Keratinocyte (primary cell): ENCODE data around the gene DDX6. TPM values are rescaled to one million over a fixed set of nuclear protein-coding genes. Genes with fewer than 3 reads are reported as not detected.

Source experiments
- DNase-seq: peaks from one replicate; pipeline ENCODE4 v3.0.0-alpha.2; 2011; ENCODE audit warnings: low read depth, missing footprints, low spot score
- FAIRE-seq: peaks from 2 replicates; lab custom pipeline; 2011; peaks lifted over from hg19 to GRCh38; lab: Jason Lieb, UNC
- H2AFZ ChIP-seq: 2 replicates; pipeline ENCODE4 v1.6.0; 2012; ENCODE audit warnings: low read length, control low read depth, inconsistent platforms; ENCODE audit not compliant: control insufficient read depth
- H3K27ac ChIP-seq: 2 replicates; pipeline ENCODE4 v1.5.1; 2011; ENCODE audit warnings: low read length; ENCODE audit not compliant: control insufficient read depth, insufficient read depth
- H3K27me3 ChIP-seq: 3 replicates; pipeline ENCODE4 v1.6.0; 2011; ENCODE audit warnings: low read length; ENCODE audit not compliant: control insufficient read depth, insufficient read depth; ENCODE audit errors: extremely low read depth
- H3K36me3 ChIP-seq, 2 experiments: 2 replicates in 1 of 2; 3 replicates in 1 of 2; pipeline ENCODE4 v1.5.1; 2011; ENCODE audit warnings: low read length in 2 of 2, mild to moderate bottlenecking in 1 of 2; ENCODE audit not compliant: control insufficient read depth in 2 of 2, insufficient read depth in 2 of 2; ENCODE audit errors: extremely low read depth in 1 of 2
- H3K4me1 ChIP-seq: 3 replicates; pipeline ENCODE4 v1.5.1; 2011; ENCODE audit warnings: low read length; ENCODE audit not compliant: control insufficient read depth, insufficient read depth; ENCODE audit errors: extremely low read depth
- H3K4me2 ChIP-seq: 3 replicates; pipeline ENCODE4 v1.6.0; 2011; ENCODE audit warnings: low read depth, low read length; ENCODE audit not compliant: control insufficient read depth, insufficient read depth; ENCODE audit errors: extremely low read depth
- H3K4me3 ChIP-seq, 3 experiments: fragments of 200-600 bp in 1 of 3; sonication (generic) in 1 of 3; 2 replicates in 2 of 3; 3 replicates in 1 of 3; pipeline ENCODE4 v1.5.1; 2011 to 2016; ENCODE audit warnings: low read length in 3 of 3, mild to moderate bottlenecking in 3 of 3, control low read depth in 2 of 3, inconsistent platforms in 1 of 3, low read depth in 1 of 3, mixed read lengths in 1 of 3, mixed run types in 1 of 3, moderate library complexity in 1 of 3; ENCODE audit not compliant: control insufficient read depth in 2 of 3, insufficient read depth in 2 of 3; ENCODE audit errors: extremely low read depth in 1 of 3
- H3K79me2 ChIP-seq: 2 replicates; pipeline ENCODE4 v1.6.0; 2012; ENCODE audit warnings: low read length; ENCODE audit not compliant: control insufficient read depth, insufficient read depth
- H3K9ac ChIP-seq: 3 replicates; pipeline ENCODE4 v1.6.0; 2011; ENCODE audit warnings: low read length; ENCODE audit not compliant: control insufficient read depth, insufficient read depth; ENCODE audit errors: extremely low read depth
- H3K9me1 ChIP-seq: 3 replicates; pipeline ENCODE4 v1.6.0; 2011; ENCODE audit warnings: low read length; ENCODE audit not compliant: control insufficient read depth, insufficient read depth; ENCODE audit errors: extremely low read depth
- H3K9me3 ChIP-seq: 2 replicates; pipeline ENCODE4 v1.5.1; 2012; ENCODE audit warnings: low read depth, low read length; ENCODE audit not compliant: control insufficient read depth
- H4K20me1 ChIP-seq: 3 replicates; pipeline ENCODE4 v1.6.0; 2011; ENCODE audit warnings: low read length; ENCODE audit not compliant: control insufficient read depth, insufficient read depth; ENCODE audit errors: extremely low read depth
- EZH2 ChIP-seq: IDR thresholded peaks from one replicate; pipeline ENCODE4 v1.6.1; 2012; ENCODE audit warnings: inconsistent platforms, mild to moderate bottlenecking, low read length, moderate library complexity
- dilution Hi-C: fragments of 300-500 bp; cut with MboI; formaldehyde crosslinking; loops from one replicate; pipeline ENCODE4 v1.7.0; 2020; ENCODE audit warnings: low sequenced_read_pairs; ENCODE audit not compliant: extremely low pct_ligation_motif_present
- polyA plus RNA-seq, 5 experiments: library from polyadenylated mRNA; depleted of rRNA in 3 of 5; stranded (reverse) in 3 of 5; stranded (forward) in 1 of 5; unstranded in 1 of 5; fragments of >200 nt; gene quantifications; 1 replicate in 1 of 5; 2 replicates in 3 of 5; 3 replicates in 1 of 5; pipeline versions ENCODE4 v1.2.1 to v1.2.3, GENCODE V29; 2011 to 2012; ENCODE audit warnings: missing spikeins in 2 of 5, low read depth in 1 of 5, low replicate concordance in 1 of 5
- TF ChIP-seq, protein P1 (sequence below), 3 experiments: IDR thresholded peaks in 1 of 3; conservative IDR thresholded peaks in 1 of 3; optimal IDR thresholded peaks in 1 of 3; 2 replicates in 2 of 3; 3 replicates in 1 of 3; pipeline versions ENCODE3 to v1.5.1; 2011; ENCODE audit warnings: low read length in 3 of 3, mild to moderate bottlenecking in 3 of 3, moderate library complexity in 2 of 3, control low read depth in 1 of 3, inconsistent platforms in 1 of 3; ENCODE audit not compliant: insufficient read depth in 2 of 3; ENCODE audit errors: extremely low read depth in 1 of 3

The DDX6 gene
- polyA plus RNA-seq, 1 donor (not counting 4 experiments of a cell fraction or from before 2014, with no cell fraction given) = 58.0 TPM

DNA sequence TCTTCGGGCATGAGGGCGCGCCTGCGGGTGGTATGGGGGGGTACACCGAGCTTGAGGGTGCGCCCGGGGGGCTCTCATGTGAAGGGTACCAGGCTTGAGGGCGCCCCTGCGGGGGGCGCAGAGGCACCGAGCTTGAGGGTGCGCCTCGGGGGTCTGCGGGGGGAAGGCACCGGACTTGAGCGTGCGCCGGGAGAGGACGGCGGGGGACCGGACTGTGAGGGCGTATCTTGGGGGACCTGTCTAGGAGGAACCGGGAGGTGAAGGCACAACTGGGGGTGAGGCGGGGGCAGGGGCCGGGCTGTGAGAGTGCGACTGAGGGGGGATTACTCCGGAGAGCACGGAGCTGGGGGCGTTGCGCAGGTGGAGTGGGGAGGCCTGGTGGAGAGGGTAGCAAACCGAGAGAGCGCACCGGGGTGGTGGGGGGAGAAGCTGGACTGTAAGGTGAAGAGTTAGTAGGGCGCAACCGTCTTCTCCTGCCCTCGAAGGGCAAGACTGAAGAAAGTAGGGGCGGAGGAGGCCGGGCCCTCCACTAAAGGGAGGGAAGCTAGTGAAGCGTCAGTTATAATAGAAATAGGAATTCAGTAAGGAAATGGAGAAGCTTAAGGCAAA, 1.1 kb upstream of the DDX6 start:
- Histone ChIP-seq H2AFZ (peak overlapping the region; percentile 90), H3K79me2 (peaks cover 40% of the 10 kb centered on the region), H3K4me1 (peaks cover 13% of the 10 kb centered on the region), H3K4me2 (peak overlapping the region; percentile 74), H4K20me1 (peaks cover 5% of the 10 kb centered on the region), H3K27ac (peak overlapping the region; percentile 91), H3K9me1 (no peaks in the 10 kb centered on the region), H3K9me3 (no peaks in the 10 kb centered on the region), H3K9ac (peak overlapping the region; percentile 98), H3K4me3 (peak overlapping the region; percentile 72 to 91 (median 74)), H3K36me3 (no peaks in the 10 kb centered on the region), H3K27me3 (no peaks in the 10 kb centered on the region)
- DNase-seq (no peak), FAIRE-seq (no peak)
- no peak for TF ChIP-seq EZH2
- TF ChIP-seq, protein P1, sequence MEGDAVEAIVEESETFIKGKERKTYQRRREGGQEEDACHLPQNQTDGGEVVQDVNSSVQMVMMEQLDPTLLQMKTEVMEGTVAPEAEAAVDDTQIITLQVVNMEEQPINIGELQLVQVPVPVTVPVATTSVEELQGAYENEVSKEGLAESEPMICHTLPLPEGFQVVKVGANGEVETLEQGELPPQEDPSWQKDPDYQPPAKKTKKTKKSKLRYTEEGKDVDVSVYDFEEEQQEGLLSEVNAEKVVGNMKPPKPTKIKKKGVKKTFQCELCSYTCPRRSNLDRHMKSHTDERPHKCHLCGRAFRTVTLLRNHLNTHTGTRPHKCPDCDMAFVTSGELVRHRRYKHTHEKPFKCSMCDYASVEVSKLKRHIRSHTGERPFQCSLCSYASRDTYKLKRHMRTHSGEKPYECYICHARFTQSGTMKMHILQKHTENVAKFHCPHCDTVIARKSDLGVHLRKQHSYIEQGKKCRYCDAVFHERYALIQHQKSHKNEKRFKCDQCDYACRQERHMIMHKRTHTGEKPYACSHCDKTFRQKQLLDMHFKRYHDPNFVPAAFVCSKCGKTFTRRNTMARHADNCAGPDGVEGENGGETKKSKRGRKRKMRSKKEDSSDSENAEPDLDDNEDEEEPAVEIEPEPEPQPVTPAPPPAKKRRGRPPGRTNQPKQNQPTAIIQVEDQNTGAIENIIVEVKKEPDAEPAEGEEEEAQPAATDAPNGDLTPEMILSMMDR (optimal IDR thresholded peaks at IDR 0.05 in 1 of 3, IDR thresholded peaks at IDR 0.05 in 1 of 3, conservative IDR thresholded peaks at IDR 0.05 in 1 of 3; ENCODE audit: extremely low read depth in 1 of 3, insufficient read depth in 2 of 3, low read length in 3 of 3) = no peak
- dilution Hi-C loops = no loop called here

DNA sequence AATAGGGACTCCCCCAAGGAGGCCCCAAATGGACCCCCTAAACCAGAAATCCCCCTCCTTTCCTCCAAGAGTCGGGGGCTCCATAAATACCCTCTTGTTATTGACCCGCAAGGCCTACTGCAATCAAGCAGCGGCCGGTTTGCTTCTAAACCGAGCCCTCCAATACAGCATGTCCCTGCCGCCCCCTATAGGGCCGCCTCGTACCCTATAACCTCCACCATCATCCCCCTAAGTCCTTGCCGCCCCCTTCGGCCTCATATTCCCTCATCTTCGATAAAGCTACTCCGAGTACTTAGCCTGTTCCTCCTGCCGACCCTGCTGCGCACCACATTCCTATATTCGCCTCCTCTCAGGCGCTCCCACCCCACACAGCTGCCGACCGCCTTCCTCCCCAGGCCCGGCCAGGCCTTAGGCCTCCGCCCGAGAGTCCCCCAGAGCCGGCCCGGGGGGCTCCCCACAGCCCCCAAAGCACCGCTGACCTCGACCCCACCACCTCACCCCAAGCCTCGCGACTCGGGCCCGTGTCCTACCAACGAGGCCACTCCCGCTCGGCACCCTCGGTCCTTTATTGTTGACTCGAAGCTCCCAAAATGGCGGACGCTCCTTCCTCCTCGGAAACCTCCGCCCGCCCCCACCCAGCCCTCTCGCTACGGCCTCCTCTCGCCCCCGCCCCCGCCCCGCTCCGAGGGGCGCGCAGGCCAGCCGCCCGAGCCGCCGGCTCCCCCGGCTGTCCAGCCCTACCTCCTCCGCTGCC, 430 bp downstream of the DDX6 start:
- peak overlapping the region; percentile 98 for H3K9ac ChIP-seq
- no peaks in the 10 kb centered on the region for H3K9me3 ChIP-seq
- H2AFZ ChIP-seq = peak overlapping the region; percentile 67
- H3K4me1 ChIP-seq = peaks cover 21% of the 10 kb centered on the region
- peak overlapping the region; percentile 91 for H3K27ac ChIP-seq
- dilution Hi-C loops = no loop called here
- peak overlapping the region; percentile 72 to 91 (median 74) for H3K4me3 ChIP-seq
- FAIRE-seq (no peak), DNase-seq (no peak)
- H4K20me1 ChIP-seq = peaks cover 5% of the 10 kb centered on the region
- TF ChIP-seq, protein P1 (optimal IDR thresholded peaks at IDR 0.05 in 1 of 3, IDR thresholded peaks at IDR 0.05 in 1 of 3, conservative IDR thresholded peaks at IDR 0.05 in 1 of 3; ENCODE audit: extremely low read depth in 1 of 3, insufficient read depth in 2 of 3, low read length in 3 of 3) = peak; percentile 36 to 62 (median 49)
- no peak for TF ChIP-seq EZH2
- no peaks in the 10 kb centered on the region for H3K27me3 ChIP-seq
- H3K36me3 ChIP-seq = no peaks in the 10 kb centered on the region
- H3K79me2 ChIP-seq = peaks cover 55% of the 10 kb centered on the region
- peak overlapping the region; percentile 89 for H3K4me2 ChIP-seq
- no peaks in the 10 kb centered on the region for H3K9me1 ChIP-seq
